B cell (primary cell): Measurements from ENCODE around the gene PAX2.

Experiments
- EZH2 ChIP-seq: IDR thresholded peaks from 2 replicates; pipeline ENCODE4 v1.6.1; 2012; ENCODE audit warnings: borderline replicate concordance, low read depth, mild to moderate bottlenecking, moderate library complexity, low read length; ENCODE audit not compliant: insufficient read depth, poor library complexity, severe bottlenecking
- TF ChIP-seq, protein P1 (sequence below): fragments of 200-600 bp; IDR thresholded peaks from one replicate; pipeline ENCODE4 v1.8.0; 2022; ENCODE audit warnings: antibody characterized with exemption, mild to moderate bottlenecking

- TF ChIP-seq, protein P1, sequence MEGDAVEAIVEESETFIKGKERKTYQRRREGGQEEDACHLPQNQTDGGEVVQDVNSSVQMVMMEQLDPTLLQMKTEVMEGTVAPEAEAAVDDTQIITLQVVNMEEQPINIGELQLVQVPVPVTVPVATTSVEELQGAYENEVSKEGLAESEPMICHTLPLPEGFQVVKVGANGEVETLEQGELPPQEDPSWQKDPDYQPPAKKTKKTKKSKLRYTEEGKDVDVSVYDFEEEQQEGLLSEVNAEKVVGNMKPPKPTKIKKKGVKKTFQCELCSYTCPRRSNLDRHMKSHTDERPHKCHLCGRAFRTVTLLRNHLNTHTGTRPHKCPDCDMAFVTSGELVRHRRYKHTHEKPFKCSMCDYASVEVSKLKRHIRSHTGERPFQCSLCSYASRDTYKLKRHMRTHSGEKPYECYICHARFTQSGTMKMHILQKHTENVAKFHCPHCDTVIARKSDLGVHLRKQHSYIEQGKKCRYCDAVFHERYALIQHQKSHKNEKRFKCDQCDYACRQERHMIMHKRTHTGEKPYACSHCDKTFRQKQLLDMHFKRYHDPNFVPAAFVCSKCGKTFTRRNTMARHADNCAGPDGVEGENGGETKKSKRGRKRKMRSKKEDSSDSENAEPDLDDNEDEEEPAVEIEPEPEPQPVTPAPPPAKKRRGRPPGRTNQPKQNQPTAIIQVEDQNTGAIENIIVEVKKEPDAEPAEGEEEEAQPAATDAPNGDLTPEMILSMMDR: peak; percentile 19
- TF ChIP-seq EZH2: no peak
Observed at GRCh38 chr10:100826983-100827818, 81.8 kb downstream of the PAX2 start.
